NCI-H446 treated with DMSO at 0.1 percent for 48 hours (cell line): ENCODE data around the gene VIPR2.
"Not testable (repeated sequence)": the region's sequence is repeated elsewhere in the genome, so short reads cannot be mapped to it uniquely, and the experiment has no call there.

ENCODE experiments used
- DNase-seq: peaks from one replicate; lab custom pipeline; 2025; lab: John Stamatoyannopoulos, UW

VIPR2 gene

GRCh38 chr7:159104188-159104920 is 40.3 kb downstream of the VIPR2 start:
- no peak for DNase-seq

DNA sequence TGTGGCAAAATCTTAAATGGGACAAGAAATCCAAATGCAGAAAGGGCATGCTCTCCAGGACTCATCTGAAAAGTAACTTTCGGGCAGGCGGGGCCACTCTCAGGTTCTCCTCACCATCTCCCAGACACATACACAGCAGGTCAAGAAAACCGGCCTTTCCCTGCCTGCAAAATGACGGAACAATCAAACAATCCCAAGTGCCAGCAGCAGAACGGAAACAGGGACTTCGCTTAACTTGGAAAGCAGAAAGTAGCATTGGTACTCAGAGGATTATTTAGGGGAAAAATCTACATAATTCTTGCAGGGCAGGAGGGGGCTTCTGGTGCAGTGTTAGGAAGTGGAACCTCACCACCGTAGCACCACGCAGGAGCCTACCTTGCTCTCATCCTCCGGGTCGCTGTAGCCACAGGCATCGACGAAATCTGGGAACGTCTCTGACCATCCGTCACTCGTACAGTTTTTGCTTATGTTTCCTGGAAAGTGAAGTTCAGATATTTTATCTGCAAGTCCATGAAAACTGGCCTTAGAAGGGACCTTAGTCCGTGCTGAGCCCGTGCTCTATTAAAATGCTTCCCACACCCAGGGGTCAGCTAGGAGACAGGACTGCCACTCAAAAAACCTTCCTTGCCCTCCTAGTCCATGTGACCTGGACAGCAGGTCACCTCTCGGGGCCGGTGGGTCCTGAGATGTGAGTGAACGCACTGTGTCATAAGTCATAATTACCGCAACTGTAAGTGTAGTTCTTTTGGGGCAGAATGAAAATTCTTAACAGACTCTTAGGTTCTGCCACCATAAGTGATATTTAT is 41.1 kb downstream of the VIPR2 start:
- no peak for DNase-seq

- DNase-seq: no peak
These were observed 41.8 kb downstream of the VIPR2 start for GRCh38 chr7:159102681-159103381.

DNA sequence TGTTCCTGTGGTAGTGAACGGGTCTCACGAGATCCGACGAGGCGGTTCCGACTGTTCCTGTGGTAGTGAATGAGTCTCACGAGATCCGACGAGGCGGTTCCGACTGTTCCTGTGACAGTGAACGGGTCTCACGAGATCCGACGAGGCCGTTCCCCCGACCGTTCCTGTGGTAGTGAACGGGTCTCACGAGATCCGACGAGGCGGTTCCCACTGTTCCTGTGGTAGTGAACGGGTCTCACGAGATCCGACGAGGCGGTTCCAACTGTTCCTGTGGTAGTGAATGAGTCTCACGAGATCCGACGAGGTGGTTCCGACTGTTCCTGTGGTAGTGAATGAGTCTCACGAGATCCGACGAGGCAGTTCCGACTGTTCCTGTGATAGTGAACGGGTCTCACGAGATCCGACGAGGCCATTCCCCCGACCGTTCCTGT is 43.0 kb downstream of the VIPR2 start:
- not testable (repeated sequence) for DNase-seq

- not testable (repeated sequence) for DNase-seq
These were observed 43.6 kb downstream of the VIPR2 start for GRCh38 chr7:159101083-159101395.

GRCh38 chr7:159100281-159101082 is 44.2 kb downstream of the VIPR2 start:
- DNase-seq: not testable (repeated sequence)

- DNase-seq: no peak
These were observed 44.9 kb downstream of the VIPR2 start for GRCh38 chr7:159099711-159100231.

- DNase-seq: no peak
These were observed 45.6 kb downstream of the VIPR2 start for GRCh38 chr7:159098811-159099655.

DNA sequence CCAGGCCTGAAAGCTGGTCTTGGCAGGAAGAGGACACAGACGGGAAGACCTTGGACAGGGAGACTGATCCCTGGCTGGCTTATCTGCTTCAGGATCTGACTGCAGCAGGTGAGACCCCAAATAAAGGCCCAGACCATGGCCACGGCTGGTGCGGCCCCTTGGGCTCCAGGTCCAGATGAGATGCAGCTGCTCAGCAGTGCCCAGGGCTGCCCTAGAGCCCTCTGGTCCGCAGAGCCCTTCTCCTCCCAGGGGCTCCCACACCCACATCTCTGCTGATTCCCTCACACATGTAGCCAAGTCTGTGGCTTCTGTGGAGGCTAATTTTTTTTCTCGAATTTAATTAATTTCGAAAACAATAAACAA is 46.3 kb downstream of the VIPR2 start:
- no peak for DNase-seq

GRCh38 chr7:159097661-159098423 is 46.8 kb downstream of the VIPR2 start:
- DNase-seq: no peak

DNA sequence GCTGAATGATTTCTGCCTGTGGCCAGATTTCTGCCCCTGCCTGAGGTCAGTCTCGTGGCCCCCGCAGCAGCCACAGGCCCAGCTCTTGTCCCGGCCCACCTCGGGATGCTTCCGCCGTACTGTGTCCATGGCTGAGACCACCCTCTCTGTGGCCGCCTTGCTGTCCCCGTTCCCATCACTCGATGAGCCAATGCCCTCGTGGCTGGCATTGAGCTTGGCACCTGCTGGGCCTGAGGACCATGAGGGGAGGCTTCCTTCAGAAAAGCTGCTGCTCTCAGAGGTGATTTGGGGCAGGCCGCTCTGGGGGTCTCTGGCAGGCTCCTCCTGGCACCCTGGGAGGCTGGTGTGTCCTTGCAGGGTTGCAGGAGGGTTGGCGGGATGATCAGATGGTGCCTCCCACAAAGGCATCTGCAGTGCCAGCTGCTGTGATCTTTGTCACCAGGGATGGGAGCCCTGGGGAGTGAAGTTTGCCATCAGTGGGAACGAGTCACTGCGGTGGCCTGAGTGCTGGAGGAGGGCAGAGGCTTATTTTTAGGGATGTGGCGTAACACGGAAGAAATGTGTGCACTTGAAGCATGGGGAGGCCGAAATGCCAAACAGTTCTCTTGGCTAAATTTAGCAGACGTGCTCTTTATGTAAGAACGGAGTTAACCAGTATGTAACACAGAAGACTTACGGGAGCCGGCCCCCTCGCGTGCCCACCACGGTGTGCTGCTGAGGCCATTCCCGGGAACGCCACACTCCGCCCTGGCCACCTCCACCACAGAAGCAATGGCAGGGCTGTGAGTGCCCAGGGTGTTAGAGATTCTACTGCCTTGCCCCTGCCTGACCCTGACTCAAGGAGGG is 47.7 kb downstream of the VIPR2 start:
- no peak for DNase-seq

- DNase-seq: no peak
These were observed 48.7 kb downstream of the VIPR2 start for GRCh38 chr7:159095979-159096411.

- DNase-seq: no peak
These were observed 49.5 kb downstream of the VIPR2 start for GRCh38 chr7:159094919-159095915.

DNA sequence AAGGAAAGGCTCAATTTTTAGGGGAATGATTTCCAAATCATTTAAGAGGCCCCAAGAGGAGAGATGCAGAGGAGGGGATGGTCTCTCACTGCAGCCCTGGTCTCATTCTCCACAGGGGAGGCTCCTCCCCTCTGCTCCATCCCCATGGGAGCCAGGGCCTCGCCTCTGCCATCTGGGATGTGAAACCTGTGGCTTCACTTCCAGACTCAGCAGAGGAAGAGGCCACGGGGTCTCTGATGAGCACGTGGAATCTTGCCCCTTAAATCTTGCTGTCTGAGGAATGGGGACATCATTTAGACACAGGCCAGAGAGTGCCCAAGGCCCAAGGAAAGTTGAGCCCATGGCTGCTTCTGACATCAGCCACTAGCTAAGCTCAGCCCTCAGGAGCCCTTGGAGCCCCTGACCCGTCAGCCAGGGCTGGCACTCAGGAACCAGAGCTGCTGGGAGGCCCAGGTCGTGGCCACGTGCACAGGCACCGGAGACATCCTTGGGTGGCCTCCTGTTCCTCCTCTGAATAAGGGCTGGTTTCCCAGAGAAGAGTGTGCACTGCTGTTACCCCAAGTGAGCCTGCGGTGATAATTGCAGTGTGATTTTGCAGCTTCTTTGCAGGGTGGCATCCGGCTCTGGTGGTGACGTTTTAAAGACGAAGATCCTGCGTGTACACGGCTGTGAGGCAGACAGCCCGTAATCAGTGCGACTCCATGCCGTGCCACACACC is 50.5 kb downstream of the VIPR2 start:
- DNase-seq: no peak

- DNase-seq: no peak
These were observed 51.2 kb downstream of the VIPR2 start for GRCh38 chr7:159093351-159093971.

GRCh38 chr7:159092701-159093121 is 52.0 kb downstream of the VIPR2 start:
- no peak for DNase-seq
